ENCODE results near the gene PTPRD. TPM values are rescaled to one million over a fixed set of nuclear protein-coding genes. Genes with fewer than 3 reads are reported as not detected.

Gene PTPRD
- total and polyA plus RNA-seq, 2 of the 4 experiments (the other 2 are of a cell fraction): 0.07 to 0.18 TPM

GRCh38 chr9:8585036-8585435, 2027.8 kb downstream of the PTPRD start:
- dilution Hi-C loops (cut with HindIII; ENCODE audit: low sequenced_read_pairs, unreplicated experiment): no loop called here
- in situ Hi-C loops (cut with MboI; ENCODE audit: low sequenced_read_pairs): no loop called here
- CTCF ChIA-PET: no interaction called here

More at GRCh38 chr9:8585036-8585435, 2027.8 kb downstream of the PTPRD start:
- no peak overlapping the region for H3K14ac ChIP-seq (replicated peaks; ENCODE audit: low read depth, low read length)
- no peaks in the 10 kb centered on the region for H3K4me1 ChIP-seq (ENCODE audit: control insufficient read depth, insufficient read depth, low read length)
- H3K79me1 ChIP-seq (ENCODE audit: low read depth in 1 of 2, low read length in 2 of 2): no peaks in the 10 kb centered on the region
- H4K8ac ChIP-seq (ENCODE audit: low read depth in 2 of 2, low read length in 2 of 2): no peak overlapping the region
- H2AFZ ChIP-seq (replicated peaks; ENCODE audit: low read length, poor library complexity): no peak overlapping the region
- DNase-seq (no peak), ATAC-seq (ENCODE audit: low read depth) (no peak)
- POLR2A ChIA-PET (ENCODE audit: unreplicated experiment): no interaction called here
- H4K20me1 ChIP-seq (ENCODE audit: insufficient read depth, low read length): no peaks in the 10 kb centered on the region
- no peaks in the 10 kb centered on the region for H3K36me3 ChIP-seq (ENCODE audit: control insufficient read depth, insufficient read depth, low read length)
- H3K27me3 ChIP-seq (ENCODE audit: control insufficient read depth, insufficient read depth, low read length): no peaks in the 10 kb centered on the region
- H3K4ac ChIP-seq (ENCODE audit: low read depth, low read length): no peak overlapping the region
- no peak overlapping the region for H3K23ac ChIP-seq (ENCODE audit: low read depth, low read length)
- no peak overlapping the region for H4K5ac ChIP-seq (ENCODE audit: low read depth, low read length)
- H3K4me3 ChIP-seq (ENCODE audit: insufficient read depth, low read depth, low read length): no peak overlapping the region
- no peak overlapping the region for H4K91ac ChIP-seq (ENCODE audit: insufficient read depth, low read depth, low read length)
- H2AK5ac ChIP-seq (ENCODE audit: low read depth, low read length): no peak overlapping the region
- no CpG with 5 or more reads among the region's 2 CpGs for WGBS, 2 experiments (ENCODE audit: extremely low coverage in 2 of 2, insufficient read length in 1 of 2)
- H2AK9ac ChIP-seq (replicated peaks; ENCODE audit: low read depth, low read length, poor library complexity): no peak overlapping the region
- H3K9me1 ChIP-seq (ENCODE audit: insufficient read depth, low read length): no peaks in the 10 kb centered on the region
- no peak overlapping the region for H2BK120ac ChIP-seq (ENCODE audit: low read depth, low read length)
- no peak overlapping the region for H3K27ac ChIP-seq (ENCODE audit: insufficient read depth, low read length)
- H3K18ac ChIP-seq (ENCODE audit: low read depth, low read length): no peak overlapping the region
- TF ChIP-seq NFE2L2 (IDR thresholded peaks at IDR 0.05; ENCODE audit: low read depth, low read length) (no peak), RFX5 (IDR thresholded peaks at IDR 0.05; ENCODE audit: low read depth, low read length) (no peak), MAZ (IDR thresholded peaks at IDR 0.05; ENCODE audit: borderline replicate concordance, low read depth, low read length) (no peak), MAFK (IDR thresholded peaks at IDR 0.05; ENCODE audit: low read depth, low read length) (no peak)
- no peak overlapping the region for H2BK20ac ChIP-seq (ENCODE audit: low read depth, low read length)
- no peak overlapping the region for H2BK15ac ChIP-seq (ENCODE audit: low read depth, low read length)
- no peak overlapping the region for H3K4me2 ChIP-seq (ENCODE audit: low read depth, low read length)
- no peaks in the 10 kb centered on the region for H3K9me3 ChIP-seq (ENCODE audit: control insufficient read depth, insufficient read depth, low read length)
- no TSS peak for BruUV-seq (replicated peaks)
- H2BK5ac ChIP-seq (ENCODE audit: low read depth, low read length, poor library complexity, severe bottlenecking): no peak overlapping the region
- no peak overlapping the region for H3K56ac ChIP-seq (ENCODE audit: extremely low read depth, insufficient read depth, low read length)
- intact Hi-C loops (cut with micrococcal nuclease): no loop called here
- no peak overlapping the region for H3K9ac ChIP-seq (ENCODE audit: low read depth, low read length)
